Trophoblast cell (in vitro differentiated cells and primary cell): ENCODE measurements around the gene LDLRAD3.

Source experiments
- DNase-seq, 2 donors: peaks; one replicate each; pipeline ENCODE4 v3.0.0-alpha.2; 2016
- H2AFZ ChIP-seq: 2 replicates; pipeline ENCODE4 v1.6.1; 2013; ENCODE audit warnings: low read length, moderate library complexity, mild to moderate bottlenecking; ENCODE audit not compliant: insufficient read depth, poor library complexity
- H2AK5ac ChIP-seq: 2 replicates; pipeline ENCODE4 v1.6.1; 2013; ENCODE audit warnings: mild to moderate bottlenecking, low read length
- H2BK120ac ChIP-seq: 2 replicates; pipeline ENCODE4 v1.6.1; 2013; ENCODE audit warnings: low read length, mild to moderate bottlenecking, moderate library complexity; ENCODE audit not compliant: insufficient read depth, poor library complexity
- H2BK12ac ChIP-seq: 2 replicates; pipeline ENCODE4 v1.6.1; 2013; ENCODE audit warnings: mild to moderate bottlenecking, low read length, moderate library complexity
- H2BK5ac ChIP-seq: 2 replicates; pipeline ENCODE4 v1.6.1; 2013; ENCODE audit warnings: low read length, low read depth, moderate library complexity, mild to moderate bottlenecking; ENCODE audit not compliant: poor library complexity
- H3K14ac ChIP-seq: 2 replicates; pipeline ENCODE4 v1.6.1; 2013; ENCODE audit warnings: mild to moderate bottlenecking, low read length
- H3K18ac ChIP-seq: 2 replicates; pipeline ENCODE4 v1.6.1; 2013; ENCODE audit warnings: mild to moderate bottlenecking, low read length
- H3K23ac ChIP-seq: 2 replicates; pipeline ENCODE4 v1.6.1; 2013; ENCODE audit warnings: low read length
- H3K27ac ChIP-seq: 2 replicates; pipeline ENCODE4 v1.5.1; 2013; ENCODE audit warnings: low read depth, mild to moderate bottlenecking, inconsistent platforms, low read length, moderate library complexity
- H3K27me3 ChIP-seq: 2 replicates; pipeline ENCODE4 v1.6.1; 2013; ENCODE audit warnings: inconsistent platforms, mild to moderate bottlenecking, low read length, moderate library complexity; ENCODE audit not compliant: insufficient read depth
- H3K36me3 ChIP-seq, 2 experiments: 1 replicate in 1 of 2; 2 replicates in 1 of 2; pipeline ENCODE4 v1.6.1; 2013; ENCODE audit warnings: low read length in 2 of 2, mild to moderate bottlenecking in 2 of 2, moderate library complexity in 1 of 2; ENCODE audit not compliant: insufficient read depth in 2 of 2, control insufficient read depth in 1 of 2
- H3K4ac ChIP-seq: 2 replicates; pipeline ENCODE4 v1.6.1; 2013; ENCODE audit warnings: low read depth, mild to moderate bottlenecking, low read length, moderate library complexity
- H3K4me1 ChIP-seq, 2 experiments: 1 replicate in 1 of 2; 2 replicates in 1 of 2; pipeline ENCODE4 v1.6.1; 2013; ENCODE audit warnings: low read length in 2 of 2, mild to moderate bottlenecking in 2 of 2, moderate library complexity in 1 of 2; ENCODE audit not compliant: insufficient read depth in 2 of 2, control insufficient read depth in 1 of 2
- H3K4me2 ChIP-seq: 2 replicates; pipeline ENCODE4 v1.6.1; 2013; ENCODE audit warnings: inconsistent platforms, mild to moderate bottlenecking, low read length, moderate library complexity
- H3K4me3 ChIP-seq: 2 replicates; pipeline ENCODE4 v1.5.1; 2013; ENCODE audit warnings: mild to moderate bottlenecking, low read depth, low read length, inconsistent platforms
- H3K79me1 ChIP-seq: one replicate; pipeline ENCODE4 v1.6.1; 2013; ENCODE audit warnings: low read length
- H3K79me2 ChIP-seq: 2 replicates; pipeline ENCODE4 v1.6.1; 2013; ENCODE audit warnings: low read length, mild to moderate bottlenecking; ENCODE audit not compliant: control insufficient read depth, insufficient read depth, poor library complexity
- H3K9ac ChIP-seq: 2 replicates; pipeline ENCODE4 v1.6.1; 2013; ENCODE audit warnings: mild to moderate bottlenecking, low read length
- H3K9me3 ChIP-seq: 2 replicates; pipeline ENCODE4 v1.6.1; 2013; ENCODE audit warnings: low read depth, mild to moderate bottlenecking, control low read depth, inconsistent platforms, low read length; ENCODE audit not compliant: insufficient read depth
- H4K12ac ChIP-seq: 2 replicates; pipeline ENCODE4 v1.6.1; 2013; ENCODE audit warnings: low read depth, mild to moderate bottlenecking, low read length, moderate library complexity
- H4K8ac ChIP-seq: 2 replicates; pipeline ENCODE4 v1.6.1; 2013; ENCODE audit warnings: low read depth, mild to moderate bottlenecking, low read length, moderate library complexity
- H4K91ac ChIP-seq: one replicate; pipeline ENCODE4 v1.6.1; 2013; ENCODE audit warnings: low read depth, mild to moderate bottlenecking, low read length, moderate library complexity
- WGBS: extraction: QIAGEN DNeasy Blood & Tissue Kit; methylation state at CpG from one replicate; pipeline ENCODE4 v1.1.7; 2013; ENCODE audit warnings: missing lambda C conversion rate; ENCODE audit not compliant: insufficient read length, insufficient coverage; ENCODE audit errors: extremely low coverage; 5-methylcytosine and 5-hydroxymethylcytosine counted together

Gene LDLRAD3

GRCh38 chr11:35962369-35963138 is 18.7 kb downstream of the LDLRAD3 start:
- no CpG with 5 or more reads among the region's 8 CpGs for WGBS
- H4K8ac ChIP-seq = no peak overlapping the region

GRCh38 chr11:35963911-35964310 is 20.0 kb downstream of the LDLRAD3 start:
- no peak overlapping the region for H3K23ac ChIP-seq
- WGBS = no CpG with 5 or more reads among the region's 3 CpGs

More at GRCh38 chr11:35962369-35963138, 18.7 kb downstream of the LDLRAD3 start:
- Histone ChIP-seq H3K9me3 (no peaks in the 10 kb centered on the region), H3K18ac (no peak overlapping the region), H3K4me1 (no peaks in the 10 kb centered on the region), H4K12ac (no peak overlapping the region), H4K91ac (no peak overlapping the region), H3K9ac (no peak overlapping the region), H3K4me2 (no peak overlapping the region), H2BK120ac (no peak overlapping the region), H3K4ac (no peak overlapping the region), H2BK12ac (no peak overlapping the region), H2AK5ac (no peak overlapping the region), H3K36me3 (no peaks in the 10 kb centered on the region), H3K4me3 (no peak overlapping the region), H2BK5ac (no peak overlapping the region), H3K79me2 (no peaks in the 10 kb centered on the region), H3K79me1 (no peaks in the 10 kb centered on the region), H3K27ac (no peak overlapping the region), H3K23ac (no peak overlapping the region), H3K14ac (no peak overlapping the region), H3K27me3 (no peaks in the 10 kb centered on the region), H2AFZ (no peak overlapping the region)
- no peak for DNase-seq

GRCh38 chr11:35964841-35965240 is 21.0 kb downstream of the LDLRAD3 start:
- Histone ChIP-seq H3K4me2 (no peak overlapping the region), H3K23ac (no peak overlapping the region), H3K9ac (no peak overlapping the region), H2BK12ac (no peak overlapping the region), H4K91ac (no peak overlapping the region), H3K27ac (no peak overlapping the region), H4K8ac (no peak overlapping the region), H3K18ac (no peak overlapping the region), H2BK5ac (no peak overlapping the region), H3K36me3 (no peaks in the 10 kb centered on the region), H3K79me2 (peaks cover 2% of the 10 kb centered on the region), H2BK120ac (no peak overlapping the region), H3K4me3 (no peak overlapping the region), H3K14ac (no peak overlapping the region), H3K4ac (no peak overlapping the region), H3K79me1 (no peaks in the 10 kb centered on the region), H2AK5ac (no peak overlapping the region), H4K12ac (no peak overlapping the region), H3K4me1 (no peaks in the 10 kb centered on the region), H3K27me3 (no peaks in the 10 kb centered on the region), H3K9me3 (no peaks in the 10 kb centered on the region), H2AFZ (no peak overlapping the region)
- no CpG with 5 or more reads among the region's 2 CpGs for WGBS
- DNase-seq = no peak

More at GRCh38 chr11:35963911-35964310, 20.0 kb downstream of the LDLRAD3 start:
- no peak for DNase-seq
- H3K4me2 ChIP-seq = no peak overlapping the region
- no peak overlapping the region for H3K18ac ChIP-seq
- H4K91ac ChIP-seq = no peak overlapping the region
- no peaks in the 10 kb centered on the region for H3K4me1 ChIP-seq
- H2BK5ac ChIP-seq = no peak overlapping the region
- no peak overlapping the region for H4K8ac ChIP-seq
- H3K4ac ChIP-seq = no peak overlapping the region
- no peak overlapping the region for H2AK5ac ChIP-seq
- no peaks in the 10 kb centered on the region for H3K9me3 ChIP-seq
- H3K27ac ChIP-seq = no peak overlapping the region
- no peak overlapping the region for H3K9ac ChIP-seq
- H2AFZ ChIP-seq = no peak overlapping the region
- no peaks in the 10 kb centered on the region for H3K79me2 ChIP-seq
- no peak overlapping the region for H3K14ac ChIP-seq
- no peak overlapping the region for H4K12ac ChIP-seq
- H3K36me3 ChIP-seq = no peaks in the 10 kb centered on the region
- no peaks in the 10 kb centered on the region for H3K27me3 ChIP-seq
- H2BK12ac ChIP-seq = no peak overlapping the region
- no peaks in the 10 kb centered on the region for H3K79me1 ChIP-seq
- no peak overlapping the region for H3K4me3 ChIP-seq
- H2BK120ac ChIP-seq = no peak overlapping the region

- H3K4me3 ChIP-seq = no peak overlapping the region
- WGBS = no CpG with 5 or more reads among the region's 2 CpGs
- H4K12ac ChIP-seq = no peak overlapping the region
- H3K79me1 ChIP-seq = no peaks in the 10 kb centered on the region
- no peak overlapping the region for H2BK12ac ChIP-seq
- H4K8ac ChIP-seq = no peak overlapping the region
- H3K4me2 ChIP-seq = no peak overlapping the region
- H3K27me3 ChIP-seq = no peaks in the 10 kb centered on the region
- H3K18ac ChIP-seq = no peak overlapping the region
- H4K91ac ChIP-seq = no peak overlapping the region
- no peak overlapping the region for H2BK5ac ChIP-seq
- H3K36me3 ChIP-seq = no peaks in the 10 kb centered on the region
- no peak overlapping the region for H2BK120ac ChIP-seq
- no peak overlapping the region for H2AK5ac ChIP-seq
- H3K23ac ChIP-seq = no peak overlapping the region
- no peak overlapping the region for H3K27ac ChIP-seq
- H3K4ac ChIP-seq = no peak overlapping the region
- H3K9me3 ChIP-seq = no peaks in the 10 kb centered on the region
- no peak for DNase-seq
- H3K4me1 ChIP-seq = no peaks in the 10 kb centered on the region
- H3K14ac ChIP-seq = no peak overlapping the region
- no peak overlapping the region for H2AFZ ChIP-seq
- H3K79me2 ChIP-seq = peaks cover 2% of the 10 kb centered on the region
- no peak overlapping the region for H3K9ac ChIP-seq
Observed at GRCh38 chr11:35967042-35967441, 23.2 kb downstream of the LDLRAD3 start.
